Calu3 (cell line): ENCODE data around the gene RAB3IL1. TPM values are rescaled to one million over a fixed set of nuclear protein-coding genes. Genes with fewer than 3 reads are reported as not detected.

Experiments
- BruUV-seq: library from RNA; stranded (reverse); fragments of 400-500 nt; replicated peaks from 2 replicates; lab custom pipeline; 2021; lab: Mats Ljungman, UMichigan
- CTCF ChIA-PET: fragments of 300-600 bp; sonication (Branson Sonifier 250); formaldehyde crosslinking; loops from one replicate; lab custom pipeline; 2022; ENCODE audit warnings: antibody characterized with exemption; lab: Charles Lee
- DNase-seq: peaks from one replicate; pipeline ENCODE4 v3.0.0; 2022
- H3K27ac Mint-ChIP-seq: one replicate; pipeline ENCODE4 v1.8.0; 2022; ENCODE audit warnings: mixed read lengths; ENCODE audit not compliant: unreplicated experiment
- H3K27me3 Mint-ChIP-seq: one replicate; pipeline ENCODE4 v1.8.0; 2022; ENCODE audit warnings: mixed read lengths; ENCODE audit not compliant: unreplicated experiment
- H3K36me3 Mint-ChIP-seq: one replicate; pipeline ENCODE4 v1.8.0; 2022; ENCODE audit warnings: mild to moderate bottlenecking, moderate library complexity, mixed read lengths; ENCODE audit not compliant: insufficient read depth, unreplicated experiment
- H3K4me1 Mint-ChIP-seq: one replicate; pipeline ENCODE4 v1.8.0; 2022; ENCODE audit warnings: mild to moderate bottlenecking, low read depth, mixed read lengths; ENCODE audit not compliant: unreplicated experiment
- H3K4me3 Mint-ChIP-seq: one replicate; pipeline ENCODE4 v1.8.0; 2022; ENCODE audit warnings: mild to moderate bottlenecking, low read depth, moderate library complexity, mixed read lengths; ENCODE audit not compliant: unreplicated experiment
- H3K9me3 Mint-ChIP-seq: one replicate; pipeline ENCODE4 v1.8.0; 2022; ENCODE audit warnings: low read depth, mixed read lengths; ENCODE audit not compliant: unreplicated experiment
- CTCF ChIP-seq: fragments of 200-600 bp; IDR thresholded peaks from one replicate; pipeline ENCODE4 v1.8.0; 2022; ENCODE audit warnings: antibody characterized with exemption; ENCODE audit not compliant: unreplicated experiment
- intact Hi-C: fragments of 100-400 bp; cut with micrococcal nuclease; formaldehyde crosslinking; loops from one replicate; pipeline ENCODE4 v1.10.0; 2022; ENCODE audit not compliant: unreplicated experiment
- total RNA-seq: library from RNA; stranded (reverse); gene quantifications from 2 replicates; pipeline ENCODE4 v1.2.3, GENCODE V29; 2022

RAB3IL1 gene
- total RNA-seq, 1 experiment from 2014 or later = 0.76 TPM

- no peak for TF ChIP-seq CTCF
- peaks cover 61% of the 10 kb centered on the region for H3K27me3 Mint-ChIP-seq
- CTCF ChIA-PET = no interaction called here
- intact Hi-C loops = no loop called here
- no peak overlapping the region for H3K27ac Mint-ChIP-seq
- no peak for DNase-seq
- peaks cover 2% of the 10 kb centered on the region for H3K36me3 Mint-ChIP-seq
- H3K4me1 Mint-ChIP-seq = no peaks in the 10 kb centered on the region
- H3K9me3 Mint-ChIP-seq = no peaks in the 10 kb centered on the region
- BruUV-seq = no TSS peak
- no peak overlapping the region for H3K4me3 Mint-ChIP-seq
Measured at GRCh38 chr11:61912530-61912898, 4.9 kb downstream of the RAB3IL1 start.

GRCh38 chr11:61911701-61912529 is 5.5 kb downstream of the RAB3IL1 start:
- H3K36me3 Mint-ChIP-seq = no peaks in the 10 kb centered on the region
- no TSS peak for BruUV-seq
- H3K4me1 Mint-ChIP-seq = no peaks in the 10 kb centered on the region
- no peak for DNase-seq
- peaks cover 55% of the 10 kb centered on the region for H3K27me3 Mint-ChIP-seq
- CTCF ChIA-PET = interaction anchor here (0.6 kb wide), 1 partner anchor 33 kb away, joined by 3 read pairs; no protein-coding TSS in a partner anchor
- TF ChIP-seq CTCF = no peak
- intact Hi-C loops = no loop called here
- H3K4me3 Mint-ChIP-seq = no peak overlapping the region
- no peaks in the 10 kb centered on the region for H3K9me3 Mint-ChIP-seq
- no peak overlapping the region for H3K27ac Mint-ChIP-seq

- no peaks in the 10 kb centered on the region for H3K36me3 Mint-ChIP-seq
- no peaks in the 10 kb centered on the region for H3K9me3 Mint-ChIP-seq
- peaks cover 48% of the 10 kb centered on the region for H3K27me3 Mint-ChIP-seq
- H3K4me1 Mint-ChIP-seq = no peaks in the 10 kb centered on the region
- no peak for DNase-seq
- BruUV-seq = no TSS peak
- intact Hi-C loops = no loop called here
- no peak overlapping the region for H3K4me3 Mint-ChIP-seq
- no peak overlapping the region for H3K27ac Mint-ChIP-seq
- CTCF ChIA-PET = no interaction called here
- no peak for TF ChIP-seq CTCF
Measured at GRCh38 chr11:61911128-61911700, 6.2 kb downstream of the RAB3IL1 start.

GRCh38 chr11:61910187-61911127 is 6.9 kb downstream of the RAB3IL1 start:
- CTCF ChIA-PET = no interaction called here
- H3K4me3 Mint-ChIP-seq = no peak overlapping the region
- no peak overlapping the region for H3K27ac Mint-ChIP-seq
- intact Hi-C loops = no loop called here
- no peaks in the 10 kb centered on the region for H3K36me3 Mint-ChIP-seq
- H3K27me3 Mint-ChIP-seq = peaks cover 40% of the 10 kb centered on the region
- H3K4me1 Mint-ChIP-seq = no peaks in the 10 kb centered on the region
- TF ChIP-seq CTCF = no peak
- DNase-seq = no peak
- BruUV-seq = no TSS peak
- no peaks in the 10 kb centered on the region for H3K9me3 Mint-ChIP-seq
